Measurements from ENCODE around the gene PROM1.

- TF ChIP-seq CTCF (conservative IDR thresholded peaks at IDR 0.05; ENCODE audit: low read depth, low read length), result no peak
- no peak for TF ChIP-seq POLR2A (IDR thresholded peaks at IDR 0.05; ENCODE audit: low read depth, low read length)
- no peak for TF ChIP-seq RAD21 (IDR thresholded peaks at IDR 0.05; ENCODE audit: low read length)
- TF ChIP-seq USF2 (IDR thresholded peaks at IDR 0.05; ENCODE audit: low read depth, low read length), result no peak
- no peak for TF ChIP-seq CHD1 (IDR thresholded peaks at IDR 0.05; ENCODE audit: low read depth, low read length)
- TF ChIP-seq NFE2L2 (IDR thresholded peaks at IDR 0.05; ENCODE audit: low read depth, low read length), result no peak
- no peak for TF ChIP-seq BHLHE40 (IDR thresholded peaks at IDR 0.05; ENCODE audit: low read depth, low read length)
These were observed 88.0 kb downstream of the PROM1 start for GRCh38 chr4:15995826-15996225.
